H9 (cell line): ENCODE data around the gene CACNA1I. TPM values are rescaled to one million over a fixed set of nuclear protein-coding genes. Genes with fewer than 3 reads are reported as not detected.

ENCODE experiments used
- DNase-seq: peaks from one replicate; pipeline ENCODE4 v3.0.0-alpha.2; 2017
- H2AFZ ChIP-seq: one replicate; pipeline ENCODE4 v1.6.1; 2013; ENCODE audit warnings: mild to moderate bottlenecking, low read length, control low read depth, moderate library complexity
- H2AK5ac ChIP-seq: 2 replicates; pipeline ENCODE4 v1.6.1; 2013; ENCODE audit warnings: low read length, control low read depth, mixed read lengths; ENCODE audit not compliant: insufficient read length
- H2BK120ac ChIP-seq: one replicate; pipeline ENCODE4 v1.6.1; 2013; ENCODE audit warnings: low read depth, mild to moderate bottlenecking, low read length, control low read depth, inconsistent platforms; ENCODE audit not compliant: poor library complexity, severe bottlenecking
- H2BK12ac ChIP-seq: 2 replicates; pipeline ENCODE4 v1.6.1; 2013; ENCODE audit warnings: low read length, control low read depth, mixed read lengths, low read depth; ENCODE audit not compliant: insufficient read length
- H2BK15ac ChIP-seq: 2 replicates; pipeline ENCODE4 v1.6.1; 2013; ENCODE audit warnings: low read depth, low read length, control low read depth
- H2BK20ac ChIP-seq: one replicate; pipeline ENCODE4 v1.6.1; 2013; ENCODE audit warnings: low read depth, mild to moderate bottlenecking, low read length, control low read depth, inconsistent platforms; ENCODE audit not compliant: poor library complexity, severe bottlenecking
- H2BK5ac ChIP-seq: 2 replicates; pipeline ENCODE4 v1.6.1; 2013; ENCODE audit warnings: low read length, control low read depth, mixed read lengths; ENCODE audit not compliant: insufficient read length
- H3K14ac ChIP-seq: 2 replicates; pipeline ENCODE4 v1.6.1; 2013; ENCODE audit warnings: low read length, control low read depth; ENCODE audit not compliant: insufficient read depth
- H3K18ac ChIP-seq: 2 replicates; pipeline ENCODE4 v1.6.1; 2013; ENCODE audit warnings: low read depth, mild to moderate bottlenecking, mixed read lengths, low read length, control low read depth; ENCODE audit not compliant: insufficient read length
- H3K23ac ChIP-seq: 2 replicates; pipeline ENCODE4 v1.6.1; 2013; ENCODE audit warnings: low read length, control low read depth, mixed read lengths, low read depth; ENCODE audit not compliant: insufficient read length
- H3K23me2 ChIP-seq: 2 replicates; pipeline ENCODE4 v1.6.1; 2013; ENCODE audit warnings: low read depth, mild to moderate bottlenecking, mixed read lengths, low read length, control low read depth; ENCODE audit not compliant: insufficient read length, poor library complexity, severe bottlenecking
- H3K27ac ChIP-seq: 2 replicates; pipeline ENCODE4 v1.5.1; 2013; ENCODE audit warnings: low read length, control low read depth, mixed read lengths, low read depth; ENCODE audit not compliant: insufficient read length
- H3K27me3 ChIP-seq: 2 replicates; pipeline ENCODE4 v1.6.1; 2013; ENCODE audit warnings: low read length, control low read depth, inconsistent platforms; ENCODE audit not compliant: insufficient read depth
- H3K4ac ChIP-seq: 2 replicates; pipeline ENCODE4 v1.6.1; 2013; ENCODE audit warnings: low read depth, mild to moderate bottlenecking, control low read depth, inconsistent platforms, low read length, moderate library complexity
- H3K4me1 ChIP-seq: 2 replicates; pipeline ENCODE4 v1.6.1; 2013; ENCODE audit warnings: low read length, control low read depth, inconsistent platforms; ENCODE audit not compliant: insufficient read depth
- H3K4me2 ChIP-seq: 2 replicates; pipeline ENCODE4 v1.6.1; 2013; ENCODE audit warnings: low read length, control low read depth, mixed read lengths; ENCODE audit not compliant: insufficient read length, insufficient read depth
- H3K56ac ChIP-seq: 2 replicates; pipeline ENCODE4 v1.6.1; 2013; ENCODE audit warnings: low read depth, mild to moderate bottlenecking, mixed read lengths, low read length, control low read depth; ENCODE audit not compliant: insufficient read length
- H3K79me1 ChIP-seq: 2 replicates; pipeline ENCODE4 v1.6.1; 2013; ENCODE audit warnings: low read depth, mild to moderate bottlenecking, moderate library complexity, low read length, control low read depth, inconsistent platforms; ENCODE audit not compliant: insufficient read depth, poor library complexity, severe bottlenecking
- H3K79me2 ChIP-seq: 2 replicates; pipeline ENCODE4 v1.6.1; 2013; ENCODE audit warnings: low read length, control low read depth, inconsistent platforms; ENCODE audit not compliant: insufficient read depth
- H3K9ac ChIP-seq: 2 replicates; pipeline ENCODE4 v1.6.1; 2013; ENCODE audit warnings: low read length, control low read depth, mixed read lengths; ENCODE audit not compliant: insufficient read length; ENCODE audit errors: extremely low read depth
- H3K9me3 ChIP-seq: one replicate; pipeline ENCODE4 v1.6.1; 2013; ENCODE audit warnings: low read depth, low read length, inconsistent platforms; ENCODE audit not compliant: control insufficient read depth
- H3T11ph ChIP-seq: one replicate; pipeline ENCODE4 v1.6.1; 2013; ENCODE audit warnings: mild to moderate bottlenecking, low read length, control low read depth, inconsistent platforms
- H4K20me1 ChIP-seq: one replicate; pipeline ENCODE4 v1.6.1; 2013; ENCODE audit not compliant: control insufficient read depth, insufficient read length, insufficient read depth
- H4K5ac ChIP-seq: 2 replicates; pipeline ENCODE4 v1.6.1; 2013; ENCODE audit warnings: low read depth, mild to moderate bottlenecking, mixed read lengths, low read length, control low read depth; ENCODE audit not compliant: insufficient read length
- H4K8ac ChIP-seq: replicated peaks from 2 replicates; pipeline ENCODE4 v1.6.1; 2013; ENCODE audit warnings: low read length, control low read depth, mixed read lengths, low read depth; ENCODE audit not compliant: insufficient read length
- H4K91ac ChIP-seq: 2 replicates; pipeline ENCODE4 v1.6.1; 2013; ENCODE audit warnings: low read depth, mild to moderate bottlenecking, moderate library complexity, mixed read lengths, low read length, control low read depth; ENCODE audit not compliant: insufficient read length
- H3K27ac Mint-ChIP-seq, 3 experiments: 2 replicates in 2 of 3; 3 replicates in 1 of 3; pipeline ENCODE4 v1.8.0; 2020 to 2021; ENCODE audit warnings: mixed read lengths in 3 of 3, mild to moderate bottlenecking in 1 of 3, moderate library complexity in 1 of 3
- H3K27me3 Mint-ChIP-seq: 2 replicates; pipeline ENCODE4 v1.8.0; 2021; ENCODE audit warnings: low read depth, mild to moderate bottlenecking, moderate library complexity, mixed read lengths
- H3K36me3 Mint-ChIP-seq, 3 experiments: 2 replicates in 2 of 3; 3 replicates in 1 of 3; pipeline ENCODE4 v1.8.0; 2020 to 2021; ENCODE audit warnings: low read depth in 3 of 3, mixed read lengths in 3 of 3; ENCODE audit not compliant: insufficient read depth in 1 of 3
- H3K4me1 Mint-ChIP-seq, 2 experiments: 2 replicates each; pipeline ENCODE4 v1.8.0; 2020; ENCODE audit warnings: mixed read lengths in 2 of 2
- H3K4me3 Mint-ChIP-seq, 2 experiments: 2 replicates in 1 of 2; 3 replicates in 1 of 2; pipeline ENCODE4 v1.8.0; 2020 to 2021; ENCODE audit warnings: mild to moderate bottlenecking in 2 of 2, mixed read lengths in 2 of 2, moderate library complexity in 1 of 2
- H3K9me3 Mint-ChIP-seq, 2 experiments: 2 replicates in 1 of 2; 3 replicates in 1 of 2; pipeline ENCODE4 v1.8.0; 2020; ENCODE audit warnings: mild to moderate bottlenecking in 2 of 2, mixed read lengths in 2 of 2, moderate library complexity in 1 of 2
- CTCF ChIP-seq: fragments of 200-600 bp; sonication (generic); conservative IDR thresholded peaks from 3 replicates; pipeline ENCODE4 v1.8.0; 2021; ENCODE audit warnings: antibody characterized with exemption, mild to moderate bottlenecking
- WGBS: extraction: QIAGEN DNeasy Blood & Tissue Kit; methylation state at CpG from one replicate; pipeline ENCODE4 v1.1.7; 2013; ENCODE audit warnings: missing lambda C conversion rate, low lambda C conversion rate, mixed read lengths; ENCODE audit not compliant: insufficient read length; ENCODE audit errors: extremely low coverage; 5-methylcytosine and 5-hydroxymethylcytosine counted together
- total RNA-seq: library from RNA; stranded (reverse); gene quantifications from 2 replicates; pipeline ENCODE4 v1.2.1, GENCODE V29; 2021

CACNA1I gene
- total RNA-seq, 1 experiment from 2014 or later = 0.50 TPM

- Histone ChIP-seq H3K9me3 (no peaks in the 10 kb centered on the region), H4K20me1 (no peaks in the 10 kb centered on the region), H2BK5ac (no peak overlapping the region), H2AK5ac (no peak overlapping the region), H3K56ac (no peak overlapping the region), H3K4me2 (no peak overlapping the region), H3K27me3 (no peaks in the 10 kb centered on the region; the same call in 1 of the 2 replicates), H3T11ph (no peak overlapping the region), H3K14ac (no peak overlapping the region), H2BK20ac (no peak overlapping the region), H4K5ac (no peak overlapping the region), H3K18ac (no peak overlapping the region), H3K4me1 (peaks cover 2% of the 10 kb centered on the region; the same call in 1 of the 2 replicates), H3K9ac (no peak overlapping the region), H3K23me2 (no peaks in the 10 kb centered on the region), H4K91ac (no peak overlapping the region), H4K8ac (no peak overlapping the region), H2BK120ac (no peak overlapping the region), H2AFZ (no peak overlapping the region), H2BK12ac (no peak overlapping the region), H3K4ac (no peak overlapping the region), H3K23ac (no peak overlapping the region), H2BK15ac (no peak overlapping the region), H3K27ac (no peak overlapping the region), H3K79me1 (no peaks in the 10 kb centered on the region), H3K79me2 (no peaks in the 10 kb centered on the region)
- H3K9me3 Mint-ChIP-seq = peaks cover 4 to 6% of the 10 kb centered on the region in 2 experiments
- H3K27me3 Mint-ChIP-seq = peaks cover 29% of the 10 kb centered on the region
- DNase-seq = no peak
- no peak overlapping the region for H3K27ac Mint-ChIP-seq
- H3K36me3 Mint-ChIP-seq = peaks cover 0 to 7% (median 1%) of the 10 kb centered on the region in 3 experiments; a peak in 1 of 7 replicates
- no CpG with 5 or more reads among the region's 15 CpGs for WGBS
- peaks cover 2 to 27% of the 10 kb centered on the region in 2 experiments; a peak in 3 of 4 replicates for H3K4me1 Mint-ChIP-seq
- H3K4me3 Mint-ChIP-seq = no peak overlapping the region
- TF ChIP-seq CTCF = no peak
Observed at GRCh38 chr22:39617342-39617741, 46.8 kb downstream of the CACNA1I start.
